Measurements from ENCODE around the gene ADAMTSL5.
"Not testable (repeated sequence)": the region's sequence is repeated elsewhere in the genome, so short reads cannot be mapped to it uniquely, and the experiment has no call there.

ADAMTSL5 gene

GRCh38 chr19:1530856-1531255 is 18.0 kb upstream of the ADAMTSL5 start:
- not testable (repeated sequence) for DNase-seq (ENCODE audit: low spot score)

- no peak for DNase-seq (ENCODE audit: low spot score)
Measured at GRCh38 chr19:1529430-1529816, 16.6 kb upstream of the ADAMTSL5 start.

- DNase-seq (ENCODE audit: low spot score): no peak
Measured at GRCh38 chr19:1528596-1529429, 16.0 kb upstream of the ADAMTSL5 start.

GRCh38 chr19:1527650-1528309 is 15.0 kb upstream of the ADAMTSL5 start:
- no peak for DNase-seq (ENCODE audit: low spot score)

- DNase-seq (ENCODE audit: low spot score): no peak
Measured at GRCh38 chr19:1526979-1527649, 14.3 kb upstream of the ADAMTSL5 start.

- no peak for DNase-seq (ENCODE audit: low spot score)
Measured at GRCh38 chr19:1526066-1526778, 13.4 kb upstream of the ADAMTSL5 start.

GRCh38 chr19:1525343-1525742 is 12.5 kb upstream of the ADAMTSL5 start:
- no peak for DNase-seq (ENCODE audit: low spot score)

GRCh38 chr19:1524972-1525325 is 12.1 kb upstream of the ADAMTSL5 start:
- peak; percentile 25 for DNase-seq (ENCODE audit: low spot score)

GRCh38 chr19:1524287-1524971 is 11.6 kb upstream of the ADAMTSL5 start:
- DNase-seq (ENCODE audit: low spot score): no peak

- peak; percentile 29 for DNase-seq (ENCODE audit: low spot score)
Measured at GRCh38 chr19:1523412-1524286, 10.8 kb upstream of the ADAMTSL5 start, which contains the start of gene PLK5. Gene PLK5, plus strand, starts transcription at chr19:1524077. Its CDS starts 2,920 bp downstream, at chr19:1526997.

- DNase-seq (ENCODE audit: low spot score): peak; percentile 88
Measured at GRCh38 chr19:1522838-1523237, 10.0 kb upstream of the ADAMTSL5 start.

- peak; percentile 69 for DNase-seq (ENCODE audit: low spot score)
Measured at GRCh38 chr19:1522061-1522460, 9.2 kb upstream of the ADAMTSL5 start.

GRCh38 chr19:1521636-1522035 is 8.8 kb upstream of the ADAMTSL5 start:
- peak; percentile 91 for DNase-seq (ENCODE audit: low spot score)

GRCh38 chr19:1520203-1520780 is 7.5 kb upstream of the ADAMTSL5 start:
- no peak for DNase-seq (ENCODE audit: low spot score)

- DNase-seq (ENCODE audit: low spot score): not testable (repeated sequence)
Measured at GRCh38 chr19:1519802-1520201, 7.0 kb upstream of the ADAMTSL5 start.

GRCh38 chr19:1518471-1518870 is 5.7 kb upstream of the ADAMTSL5 start:
- no peak for DNase-seq (ENCODE audit: low spot score)

GRCh38 chr19:1516395-1516753 is 3.6 kb upstream of the ADAMTSL5 start:
- DNase-seq (ENCODE audit: low spot score): no peak

GRCh38 chr19:1514986-1515721 is 2.3 kb upstream of the ADAMTSL5 start:
- DNase-seq (ENCODE audit: low spot score): no peak

GRCh38 chr19:1514295-1514661 is 1.5 kb upstream of the ADAMTSL5 start:
- DNase-seq (ENCODE audit: low spot score): no peak
